IMR-90 (cell line): ENCODE measurements around the gene LDLRAD1. TPM values are rescaled to one million over a fixed set of nuclear protein-coding genes. Genes with fewer than 3 reads are reported as not detected.

Experiments used
- ATAC-seq: fragments of 200-7000 bp; cut with Tn5 transposase; 2 replicates; pipeline ENCODE4 v1.9.1; 2020; ENCODE audit warnings: low read depth, mild to moderate bottlenecking, moderate library complexity
- BruUV-seq: library from RNA; stranded (reverse); fragments of 400-500 nt; replicated peaks from 2 replicates; lab custom pipeline; 2021; lab: Mats Ljungman, UMichigan
- CTCF ChIA-PET: fragments of 300-600 bp; formaldehyde crosslinking; extraction: SDS; loops from one replicate; lab custom pipeline; 2021; ENCODE audit warnings: antibody characterized with exemption; lab: Yijun Ruan, JAX
- POLR2A ChIA-PET: fragments of 300-600 bp; sonication (Branson Sonifier 250); formaldehyde crosslinking; loops from one replicate; lab custom pipeline; 2022; ENCODE audit warnings: antibody characterized with exemption; ENCODE audit not compliant: unreplicated experiment; lab: Charles Lee
- DNase-seq: peaks from one replicate; pipeline ENCODE4 v3.0.0; 2013
- H2AFZ ChIP-seq: replicated peaks from 2 replicates; pipeline ENCODE3; 2013; ENCODE audit warnings: low read length, mild to moderate bottlenecking; ENCODE audit not compliant: poor library complexity
- H2AK5ac ChIP-seq: 2 replicates; pipeline ENCODE4 v1.6.1; 2013; ENCODE audit warnings: low read depth, low read length, inconsistent platforms
- H2AK9ac ChIP-seq: replicated peaks from 2 replicates; pipeline ENCODE3; 2013; ENCODE audit warnings: mild to moderate bottlenecking, low read depth, low read length, moderate library complexity; ENCODE audit not compliant: poor library complexity
- H2BK120ac ChIP-seq: 2 replicates; pipeline ENCODE4 v1.6.1; 2013; ENCODE audit warnings: low read depth, low read length, inconsistent platforms
- H2BK15ac ChIP-seq: 3 replicates; pipeline ENCODE4 v1.6.1; 2013; ENCODE audit warnings: low read depth, low read length, inconsistent platforms
- H2BK20ac ChIP-seq: 2 replicates; pipeline ENCODE4 v1.6.1; 2013; ENCODE audit warnings: low read depth, mild to moderate bottlenecking, inconsistent platforms, low read length, moderate library complexity
- H2BK5ac ChIP-seq: 2 replicates; pipeline ENCODE4 v1.6.1; 2013; ENCODE audit warnings: mild to moderate bottlenecking, low read depth, low read length, inconsistent platforms; ENCODE audit not compliant: poor library complexity, severe bottlenecking
- H3K14ac ChIP-seq: replicated peaks from 2 replicates; pipeline ENCODE4 v1.6.1; 2013; ENCODE audit warnings: low read depth, low read length, inconsistent platforms
- H3K18ac ChIP-seq: 2 replicates; pipeline ENCODE4 v1.6.1; 2013; ENCODE audit warnings: low read depth, low read length, control low read depth
- H3K23ac ChIP-seq: 2 replicates; pipeline ENCODE4 v1.6.1; 2013; ENCODE audit warnings: low read depth, low read length, inconsistent platforms
- H3K27ac ChIP-seq: 2 replicates; pipeline ENCODE4 v1.5.1; 2013; ENCODE audit warnings: mild to moderate bottlenecking, control low read depth, low read length; ENCODE audit not compliant: insufficient read depth
- H3K27me3 ChIP-seq: 2 replicates; pipeline ENCODE4 v1.6.1; 2013; ENCODE audit warnings: low read length; ENCODE audit not compliant: control insufficient read depth, insufficient read depth
- H3K36me3 ChIP-seq: 2 replicates; pipeline ENCODE4 v1.6.1; 2013; ENCODE audit warnings: low read length, mixed read lengths; ENCODE audit not compliant: control insufficient read depth, insufficient read depth
- H3K4ac ChIP-seq: 2 replicates; pipeline ENCODE4 v1.6.1; 2013; ENCODE audit warnings: low read depth, low read length, inconsistent platforms
- H3K4me1 ChIP-seq: 2 replicates; pipeline ENCODE4 v1.6.1; 2013; ENCODE audit warnings: low read length, mixed read lengths; ENCODE audit not compliant: control insufficient read depth, insufficient read depth
- H3K4me2 ChIP-seq: 2 replicates; pipeline ENCODE4 v1.6.1; 2013; ENCODE audit warnings: low read depth, mild to moderate bottlenecking, control low read depth, low read length, moderate library complexity
- H3K4me3 ChIP-seq: 2 replicates; pipeline ENCODE4 v1.5.1; 2013; ENCODE audit warnings: low read depth, mild to moderate bottlenecking, control low read depth, low read length, moderate library complexity; ENCODE audit not compliant: insufficient read depth
- H3K56ac ChIP-seq: 2 replicates; pipeline ENCODE4 v1.6.1; 2013; ENCODE audit warnings: low read length, inconsistent platforms; ENCODE audit not compliant: insufficient read depth; ENCODE audit errors: extremely low read depth
- H3K79me1 ChIP-seq, 2 experiments: 2 replicates each; pipeline ENCODE4 v1.6.1; 2013; ENCODE audit warnings: low read length in 2 of 2, inconsistent platforms in 1 of 2, low read depth in 1 of 2
- H3K9ac ChIP-seq: 2 replicates; pipeline ENCODE4 v1.6.1; 2013; ENCODE audit warnings: low read depth, low read length, control low read depth
- H3K9me1 ChIP-seq: 2 replicates; pipeline ENCODE4 v1.6.1; 2013; ENCODE audit warnings: low read length, inconsistent platforms; ENCODE audit not compliant: insufficient read depth
- H3K9me3 ChIP-seq: 2 replicates; pipeline ENCODE4 v1.6.1; 2013; ENCODE audit warnings: low read length; ENCODE audit not compliant: control insufficient read depth, insufficient read depth
- H4K20me1 ChIP-seq: 2 replicates; pipeline ENCODE4 v1.6.1; 2013; ENCODE audit warnings: low read length, inconsistent platforms; ENCODE audit not compliant: insufficient read depth
- H4K5ac ChIP-seq: 2 replicates; pipeline ENCODE4 v1.6.1; 2013; ENCODE audit warnings: mild to moderate bottlenecking, low read depth, low read length, control low read depth
- H4K8ac ChIP-seq, 2 experiments: 2 replicates each; pipeline ENCODE4 v1.6.1; 2013; ENCODE audit warnings: low read depth in 2 of 2, low read length in 2 of 2, control low read depth in 1 of 2, inconsistent platforms in 1 of 2
- H4K91ac ChIP-seq: 2 replicates; pipeline ENCODE4 v1.6.1; 2013; ENCODE audit warnings: low read depth, low read length, inconsistent platforms; ENCODE audit not compliant: insufficient read depth
- FOS ChIP-seq: fragments of 150-350 bp; IDR thresholded peaks from 2 replicates; pipeline ENCODE4 v1.6.1; 2016; ENCODE audit warnings: low read depth, low read length
- SMC3 ChIP-seq: fragments of 150-350 bp; IDR thresholded peaks from 2 replicates; pipeline ENCODE4 v1.6.1; 2016; ENCODE audit warnings: low read depth, mild to moderate bottlenecking, antibody characterized with exemption, low read length, moderate library complexity
- WGBS, 2 experiments: methylation state at CpG; one replicate each; pipeline versions ENCODE4 v1.1.5 to v1.1.7; 2013; ENCODE audit warnings: missing lambda C conversion rate in 2 of 2; ENCODE audit not compliant: insufficient read length in 1 of 2; ENCODE audit errors: extremely low coverage in 2 of 2; 5-methylcytosine and 5-hydroxymethylcytosine counted together
- dilution Hi-C: fragments of 300-500 bp; cut with HindIII; formaldehyde crosslinking; loops from one replicate; pipeline ENCODE4 v1.14.3; 2018; ENCODE audit warnings: low sequenced_read_pairs; ENCODE audit not compliant: unreplicated experiment
- in situ Hi-C: fragments of 300-500 bp; cut with MboI; formaldehyde crosslinking; loops from 3 replicates; pipeline ENCODE4 v1.14.3; 2019; ENCODE audit warnings: low sequenced_read_pairs, inconsistent platforms, mixed read lengths
- intact Hi-C: fragments of 100-400 bp; cut with micrococcal nuclease; formaldehyde crosslinking; loops from 2 replicates; pipeline ENCODE4 v1.10.0; 2022
- polyA plus RNA-seq, 3 experiments: library from polyadenylated mRNA; depleted of rRNA; stranded (reverse); fragments of >200 nt; gene quantifications; 2 replicates each; pipeline ENCODE4 v1.2.3, GENCODE V29; 2012; ENCODE audit warnings: low replicate concordance in 1 of 3
- total RNA-seq: library from RNA; depleted of rRNA; stranded (reverse); fragments of >200 nt; gene quantifications from 2 replicates; pipeline ENCODE4 v1.2.3, GENCODE V29; 2012

The LDLRAD1 gene
- total and polyA plus RNA-seq, 2 of the 4 experiments (the other 2 are of a cell fraction): not detected

- Histone ChIP-seq H3K18ac (no peak overlapping the region), H3K14ac (no peak overlapping the region), H3K9me3 (no peaks in the 10 kb centered on the region), H2AK5ac (no peak overlapping the region), H4K5ac (no peak overlapping the region), H2BK20ac (no peak overlapping the region), H3K9me1 (peaks cover 13% of the 10 kb centered on the region), H4K20me1 (peaks cover 7% of the 10 kb centered on the region), H3K4ac (no peak overlapping the region), H3K56ac (no peak overlapping the region), H3K79me1 (peaks cover 7 to 11% of the 10 kb centered on the region in 2 experiments; a peak in 2 of 4 replicates), H4K8ac (no peak overlapping the region; a peak in 1 of 4 replicates), H3K36me3 (peaks cover 31% of the 10 kb centered on the region), H2AK9ac (no peak overlapping the region), H3K23ac (no peak overlapping the region), H3K4me1 (peaks cover 13% of the 10 kb centered on the region), H3K9ac (no peak overlapping the region), H2BK15ac (no peak overlapping the region), H2BK120ac (no peak overlapping the region), H2AFZ (no peak overlapping the region), H4K91ac (0 out of 2 replicates have a peak overlapping the region, but pooled peaks have one; percentile 24), H3K4me3 (no peak overlapping the region), H3K4me2 (no peak overlapping the region), H2BK5ac (no peak overlapping the region), H3K27ac (no peak overlapping the region), H3K27me3 (no peaks in the 10 kb centered on the region)
- ATAC-seq: no peak
- no peak for DNase-seq
- in situ Hi-C loops (no loop called here), dilution Hi-C loops (no loop called here), intact Hi-C loops (no loop called here)
- 100% methylated on average over 2 of the region's 7 CpGs; no CpG with 5 or more reads in 1 of the 2 experiments for WGBS, 2 experiments
- TF ChIP-seq FOS (no peak), SMC3 (no peak)
- BruUV-seq: no TSS peak
- ChIA-PET CTCF (no interaction called here), POLR2A (no interaction called here)
Observed at GRCh38 chr1:53967409-53968124, 50.4 kb downstream of the LDLRAD1 start.
